Loucy (cell line): ENCODE measurements around the gene FCGR2B.

Experiments
- H2AFZ ChIP-seq: fragments of 200-600 bp; sonication (generic); 2 replicates; pipeline ENCODE4 v1.6.0; 2016; ENCODE audit warnings: antibody characterized with exemption, mild to moderate bottlenecking, low read length, moderate library complexity
- H3F3A ChIP-seq: fragments of 200-600 bp; 2 replicates; pipeline ENCODE4 v1.6.0; 2016; ENCODE audit warnings: antibody characterized with exemption, low read depth, mild to moderate bottlenecking
- H3K27me3 ChIP-seq: fragments of 200-600 bp; sonication (generic); 2 replicates; pipeline ENCODE4 v1.6.1; 2014; ENCODE audit warnings: low read length, mild to moderate bottlenecking; ENCODE audit not compliant: insufficient read depth, poor library complexity, severe bottlenecking
- H3K36me3 ChIP-seq: fragments of 200-600 bp; sonication (generic); 2 replicates; pipeline ENCODE4 v1.6.1; 2016; ENCODE audit warnings: low read length; ENCODE audit not compliant: insufficient read depth
- H3K4me1 ChIP-seq: fragments of 200-600 bp; sonication (generic); 2 replicates; pipeline ENCODE4 v1.5.1; 2014; ENCODE audit warnings: low read length, mild to moderate bottlenecking; ENCODE audit not compliant: insufficient read depth, poor library complexity, severe bottlenecking
- H3K4me2 ChIP-seq: fragments of 200-600 bp; sonication (generic); 2 replicates; pipeline ENCODE4 v1.6.0; 2014; ENCODE audit warnings: antibody characterized with exemption, low read length, low read depth, mild to moderate bottlenecking; ENCODE audit not compliant: poor library complexity, severe bottlenecking
- H3K4me3 ChIP-seq: fragments of 200-600 bp; sonication (generic); 2 replicates; pipeline ENCODE4 v1.5.1; 2014; ENCODE audit warnings: low read length, mild to moderate bottlenecking, mixed read lengths; ENCODE audit not compliant: poor library complexity, severe bottlenecking
- H3K79me2 ChIP-seq: fragments of 200-600 bp; sonication (generic); 2 replicates; pipeline ENCODE4 v1.6.1; 2014; ENCODE audit warnings: low read length; ENCODE audit not compliant: insufficient read depth
- H3K9ac ChIP-seq: fragments of 200-600 bp; sonication (generic); 2 replicates; pipeline ENCODE4 v1.6.0; 2014; ENCODE audit warnings: mild to moderate bottlenecking, low read depth, low read length, moderate library complexity; ENCODE audit not compliant: poor library complexity, severe bottlenecking
- H3K9me2 ChIP-seq: fragments of 200-600 bp; sonication (generic); replicated peaks from 2 replicates; pipeline ENCODE4 v1.6.1; 2016; ENCODE audit warnings: low read depth, low read length, mixed read lengths
- H3K9me3 ChIP-seq: fragments of 200-600 bp; sonication (generic); 2 replicates; pipeline ENCODE4 v1.6.1; 2014; ENCODE audit warnings: mild to moderate bottlenecking, antibody characterized with exemption, low read length, low read depth; ENCODE audit not compliant: insufficient read depth
- H4K20me1 ChIP-seq: fragments of 200-600 bp; sonication (generic); 2 replicates; pipeline ENCODE4 v1.6.0; 2014; ENCODE audit warnings: antibody characterized with exemption, low read length, mild to moderate bottlenecking; ENCODE audit not compliant: insufficient read depth, poor library complexity, severe bottlenecking
- CTCF ChIP-seq: fragments of 200-600 bp; sonication (generic); conservative IDR thresholded peaks from 2 replicates; pipeline ENCODE4 v1.5.1; 2014; ENCODE audit warnings: mild to moderate bottlenecking, antibody characterized with exemption, low read length
- EZH2phosphoT487 ChIP-seq: fragments of 200-600 bp; IDR thresholded peaks from 2 replicates; pipeline ENCODE4 v1.6.1; 2018; ENCODE audit warnings: antibody characterized with exemption, mild to moderate bottlenecking, moderate library complexity, borderline replicate concordance

The FCGR2B gene

GRCh38 chr1:161676958-161677689, 14.2 kb downstream of the FCGR2B start:
- no peaks in the 10 kb centered on the region for H3K79me2 ChIP-seq
- no peak overlapping the region for H3K9ac ChIP-seq
- no peak for TF ChIP-seq EZH2phosphoT487
- H3K36me3 ChIP-seq = no peaks in the 10 kb centered on the region
- no peaks in the 10 kb centered on the region for H3K9me2 ChIP-seq
- H3F3A ChIP-seq = no peaks in the 10 kb centered on the region
- H3K4me1 ChIP-seq = peaks cover 4% of the 10 kb centered on the region
- H3K4me2 ChIP-seq = no peak overlapping the region
- H2AFZ ChIP-seq = no peak overlapping the region
- H4K20me1 ChIP-seq = no peaks in the 10 kb centered on the region
- no peaks in the 10 kb centered on the region for H3K27me3 ChIP-seq
- H3K4me3 ChIP-seq = no peak overlapping the region
- no peaks in the 10 kb centered on the region for H3K9me3 ChIP-seq

- Histone ChIP-seq H4K20me1 (no peaks in the 10 kb centered on the region), H3K27me3 (no peaks in the 10 kb centered on the region), H3K9ac (no peak overlapping the region), H3K4me1 (peaks cover 4% of the 10 kb centered on the region), H3K4me3 (no peak overlapping the region), H3K4me2 (no peak overlapping the region), H2AFZ (no peak overlapping the region), H3K79me2 (no peaks in the 10 kb centered on the region), H3K9me2 (no peaks in the 10 kb centered on the region), H3K36me3 (no peaks in the 10 kb centered on the region), H3K9me3 (no peaks in the 10 kb centered on the region), H3F3A (no peaks in the 10 kb centered on the region)
- TF ChIP-seq EZH2phosphoT487 (no peak), CTCF (no peak)
Measured at GRCh38 chr1:161678500-161678899, 15.6 kb downstream of the FCGR2B start.

- no peak overlapping the region for H3K4me3 ChIP-seq
- H3K79me2 ChIP-seq = no peaks in the 10 kb centered on the region
- H3K4me1 ChIP-seq = peaks cover 4% of the 10 kb centered on the region
- no peak overlapping the region for H3K4me2 ChIP-seq
- no peaks in the 10 kb centered on the region for H4K20me1 ChIP-seq
- no peaks in the 10 kb centered on the region for H3F3A ChIP-seq
- H3K36me3 ChIP-seq = no peaks in the 10 kb centered on the region
- TF ChIP-seq EZH2phosphoT487 (no peak), CTCF (no peak)
- H3K9me2 ChIP-seq = no peaks in the 10 kb centered on the region
- H3K27me3 ChIP-seq = no peaks in the 10 kb centered on the region
- no peaks in the 10 kb centered on the region for H3K9me3 ChIP-seq
- no peak overlapping the region for H3K9ac ChIP-seq
- H2AFZ ChIP-seq = no peak overlapping the region
Measured at GRCh38 chr1:161681879-161682278, 18.9 kb downstream of the FCGR2B start.

GRCh38 chr1:161688946-161689345, 26.0 kb downstream of the FCGR2B start:
- H3K4me3 ChIP-seq = no peak overlapping the region
- no peak overlapping the region for H3K9ac ChIP-seq
- TF ChIP-seq EZH2phosphoT487 (no peak), CTCF (no peak)
- H3K9me2 ChIP-seq = no peaks in the 10 kb centered on the region
- H3K4me1 ChIP-seq = no peaks in the 10 kb centered on the region
- no peaks in the 10 kb centered on the region for H3K9me3 ChIP-seq
- no peaks in the 10 kb centered on the region for H3K79me2 ChIP-seq
- H3F3A ChIP-seq = no peaks in the 10 kb centered on the region
- H2AFZ ChIP-seq = no peak overlapping the region
- no peaks in the 10 kb centered on the region for H3K36me3 ChIP-seq
- no peaks in the 10 kb centered on the region for H4K20me1 ChIP-seq
- H3K4me2 ChIP-seq = no peak overlapping the region
- no peaks in the 10 kb centered on the region for H3K27me3 ChIP-seq
